GM10266 (cell line): ENCODE data around the gene DNAJC18.
A peak's percentile ranks its signal among the peaks of the same experiment; 100 is the strongest.

Experiments used
- DNase-seq: peaks from one replicate; pipeline ENCODE4 v3.0.0; 2012; ENCODE audit errors: extremely low spot score
- TF ChIP-seq, protein P1 (sequence below): IDR thresholded peaks from 2 replicates; pipeline ENCODE4 v1.5.1; 2012; ENCODE audit warnings: mild to moderate bottlenecking, low read depth; ENCODE audit not compliant: control insufficient read depth, insufficient read depth; ENCODE audit errors: missing control alignments

Gene DNAJC18

DNA sequence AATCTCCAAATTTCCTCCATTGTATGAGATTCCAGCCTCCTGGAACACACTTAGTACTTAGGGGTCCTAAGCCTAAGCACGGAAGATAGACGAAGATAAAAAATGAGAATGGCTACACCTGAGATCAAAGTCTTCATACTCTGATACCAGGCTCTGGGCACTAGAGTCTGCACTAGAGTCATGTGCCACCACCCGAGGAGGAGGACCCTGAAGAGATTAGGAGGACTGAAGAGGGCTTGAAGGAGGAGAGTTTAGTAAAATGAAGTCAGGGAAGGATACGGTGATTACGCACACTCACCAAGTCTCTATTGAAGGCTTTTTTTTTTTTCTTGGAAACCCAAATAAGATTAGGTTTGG, 34.9 kb downstream of the DNAJC18 start:
- no peak for DNase-seq
- TF ChIP-seq, protein P1, sequence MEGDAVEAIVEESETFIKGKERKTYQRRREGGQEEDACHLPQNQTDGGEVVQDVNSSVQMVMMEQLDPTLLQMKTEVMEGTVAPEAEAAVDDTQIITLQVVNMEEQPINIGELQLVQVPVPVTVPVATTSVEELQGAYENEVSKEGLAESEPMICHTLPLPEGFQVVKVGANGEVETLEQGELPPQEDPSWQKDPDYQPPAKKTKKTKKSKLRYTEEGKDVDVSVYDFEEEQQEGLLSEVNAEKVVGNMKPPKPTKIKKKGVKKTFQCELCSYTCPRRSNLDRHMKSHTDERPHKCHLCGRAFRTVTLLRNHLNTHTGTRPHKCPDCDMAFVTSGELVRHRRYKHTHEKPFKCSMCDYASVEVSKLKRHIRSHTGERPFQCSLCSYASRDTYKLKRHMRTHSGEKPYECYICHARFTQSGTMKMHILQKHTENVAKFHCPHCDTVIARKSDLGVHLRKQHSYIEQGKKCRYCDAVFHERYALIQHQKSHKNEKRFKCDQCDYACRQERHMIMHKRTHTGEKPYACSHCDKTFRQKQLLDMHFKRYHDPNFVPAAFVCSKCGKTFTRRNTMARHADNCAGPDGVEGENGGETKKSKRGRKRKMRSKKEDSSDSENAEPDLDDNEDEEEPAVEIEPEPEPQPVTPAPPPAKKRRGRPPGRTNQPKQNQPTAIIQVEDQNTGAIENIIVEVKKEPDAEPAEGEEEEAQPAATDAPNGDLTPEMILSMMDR: no peak

DNA sequence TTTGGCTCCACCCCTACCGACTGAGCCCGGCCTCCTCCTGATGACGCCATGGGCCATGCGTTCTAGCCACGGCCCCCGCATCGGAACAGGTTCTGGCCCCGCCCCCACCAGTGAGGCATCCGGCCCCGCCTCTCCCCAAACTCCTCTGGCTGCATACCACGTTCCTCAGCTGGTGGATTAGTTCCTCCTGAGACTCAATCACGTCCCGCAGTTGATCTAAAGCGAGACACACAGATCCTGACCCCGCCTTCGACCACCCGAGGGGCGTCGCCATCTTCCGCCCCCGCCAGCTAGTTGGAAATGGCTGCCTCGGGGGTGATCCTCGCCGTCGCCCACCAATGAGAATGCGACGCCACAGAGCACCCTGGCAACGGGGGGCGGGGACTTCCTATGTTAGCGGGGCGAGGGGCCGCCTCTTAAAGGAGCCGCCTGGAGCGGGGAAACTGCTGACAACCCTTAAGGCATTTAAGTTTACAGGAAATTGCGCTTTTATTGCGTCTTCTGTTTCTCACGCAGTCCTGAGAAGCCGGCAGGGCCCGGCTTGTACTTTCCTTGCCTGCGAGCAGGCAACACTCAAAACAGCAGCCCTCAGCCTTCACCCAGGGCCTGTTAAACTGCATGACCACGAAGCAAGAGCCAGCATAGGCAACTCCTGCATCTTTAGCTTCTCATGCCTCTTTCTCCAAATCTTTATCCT, 35.4 kb downstream of the DNAJC18 start, which contains the start of gene SPATA24:
SPATA24 (minus strand) TSS at position 303 of the 697 bp plus-strand sequence; CDS start at position 274, 29 bp downstream.
- peak; percentile 93 for DNase-seq
- TF ChIP-seq, protein P1: no peak

DNA sequence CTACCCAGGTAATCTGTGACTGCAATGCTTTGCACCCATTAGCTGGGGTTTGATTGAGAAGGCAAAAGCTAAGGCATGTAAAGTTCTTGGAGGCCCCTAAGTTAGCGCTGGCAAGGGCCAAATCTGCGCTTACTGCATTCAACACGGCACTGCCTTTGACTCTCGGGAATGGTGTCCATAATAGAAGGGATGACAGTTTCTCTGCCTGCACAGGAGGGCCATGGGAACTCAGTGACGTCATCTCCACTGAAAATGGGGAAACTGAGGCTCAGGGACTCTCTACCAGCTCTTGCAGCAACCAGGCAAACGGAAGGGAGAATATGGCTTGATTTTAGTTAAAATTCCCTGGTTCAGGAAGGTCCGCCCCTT, 35.9 kb downstream of the DNAJC18 start:
- TF ChIP-seq, protein P1: no peak
- DNase-seq: no peak

DNA sequence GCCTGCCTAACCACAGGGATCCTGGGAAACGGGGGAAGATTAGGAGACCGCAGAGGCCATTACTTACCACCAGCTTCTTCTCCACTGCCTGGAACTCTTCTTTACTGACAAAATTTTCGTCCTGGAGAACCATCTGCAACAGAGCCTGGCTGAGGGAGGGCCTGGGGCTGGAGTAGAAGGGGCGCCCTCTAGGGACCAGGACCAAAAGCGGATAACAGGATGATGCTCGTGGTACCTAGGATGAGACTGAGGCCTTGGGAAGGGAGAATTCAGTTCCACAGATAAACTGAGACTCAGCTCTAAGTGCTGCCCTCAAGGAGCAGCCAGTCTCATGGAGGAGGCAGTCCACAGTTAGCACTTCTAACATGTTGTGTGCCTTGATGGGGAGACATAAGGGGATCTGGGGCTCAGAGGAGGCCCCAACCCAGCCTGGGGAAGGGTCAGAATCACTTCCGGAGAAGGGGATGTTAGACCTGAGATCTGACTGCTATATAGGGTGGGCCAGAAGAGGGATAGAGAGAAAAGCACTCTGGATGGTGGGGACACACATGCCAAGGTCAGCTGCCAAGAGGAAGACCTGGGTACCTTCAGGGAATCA, 36.7 kb downstream of the DNAJC18 start:
- no peak for DNase-seq
- TF ChIP-seq, protein P1: peak; percentile 56

DNA sequence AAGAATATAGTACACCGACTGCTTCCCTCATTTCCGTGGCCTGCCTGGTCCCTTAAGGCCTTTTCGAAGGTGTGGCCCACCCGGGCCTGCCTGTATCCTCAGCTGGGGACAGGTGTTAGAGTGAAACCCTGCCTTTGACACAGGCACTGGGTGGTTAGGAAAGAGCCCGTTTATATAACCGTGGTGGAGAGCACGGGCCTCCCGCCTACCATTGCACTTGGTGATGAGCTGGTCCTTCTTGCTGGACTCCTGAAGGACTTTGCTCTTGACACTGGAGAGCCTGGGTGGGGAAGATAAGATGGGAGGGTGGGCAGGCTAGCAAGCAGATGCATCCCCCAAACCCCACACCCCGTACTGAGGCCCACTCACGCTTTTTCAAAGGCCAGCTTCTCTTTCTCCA, 37.8 kb downstream of the DNAJC18 start:
- DNase-seq: no peak
- TF ChIP-seq, protein P1: no peak

DNA sequence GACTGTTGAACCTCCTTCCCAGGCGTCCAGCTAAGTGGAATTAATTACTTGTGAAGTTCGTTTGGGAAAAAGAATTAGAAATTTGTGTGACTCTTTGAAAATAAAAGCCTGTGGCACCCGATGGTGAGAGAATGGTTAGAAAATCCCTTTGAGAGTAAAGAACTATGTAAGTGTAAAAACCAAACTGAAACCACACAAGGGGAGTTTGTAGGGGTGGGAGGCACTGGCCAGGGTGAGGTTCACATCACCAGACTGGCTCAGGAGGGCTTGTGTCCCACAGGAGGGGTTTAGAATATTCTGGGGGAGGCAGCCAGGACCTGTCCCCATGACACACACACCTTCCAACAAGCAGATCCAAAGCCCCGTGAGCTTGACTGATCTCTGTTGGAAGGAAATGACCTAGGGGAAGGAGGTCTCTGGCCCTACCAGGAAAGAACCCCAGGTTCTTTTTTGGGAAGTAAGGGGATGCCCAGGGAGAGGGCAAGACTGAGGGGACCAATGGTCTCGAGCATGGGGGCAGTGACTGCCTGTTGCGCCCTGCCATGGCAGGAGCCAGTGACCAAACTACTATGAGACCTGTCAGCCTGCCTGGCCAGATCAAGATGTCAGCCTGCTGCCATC, 39.7 kb downstream of the DNAJC18 start:
- TF ChIP-seq, protein P1: no peak
- peak; percentile 82 for DNase-seq

DNA sequence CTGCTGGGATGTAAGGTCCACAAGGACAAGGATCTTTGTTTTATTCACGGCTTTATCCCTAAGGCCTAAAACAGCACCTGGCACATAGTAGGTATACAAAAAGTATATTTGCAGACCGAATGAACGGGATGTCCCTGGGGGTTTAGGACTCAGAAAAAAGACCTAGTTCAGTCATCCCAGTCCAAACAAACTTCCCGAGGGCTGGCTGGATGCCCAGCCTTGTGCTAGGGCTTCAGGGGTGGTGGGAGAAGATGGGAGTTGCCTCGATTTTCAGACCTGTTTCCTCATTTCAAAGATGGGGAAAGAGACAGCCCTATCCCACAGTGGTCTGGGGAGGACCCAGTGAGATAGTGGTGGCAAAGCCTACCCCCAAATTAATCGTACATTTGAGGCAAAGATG, 41.4 kb downstream of the DNAJC18 start:
- no peak for DNase-seq
- TF ChIP-seq, protein P1: no peak
